Upper lobe of left lung (tissue), 6 donors: Measurements from ENCODE around the gene NPEPPS. TPM values are rescaled to one million over a fixed set of nuclear protein-coding genes. Genes with fewer than 3 reads are reported as not detected.

ENCODE experiments used
- ATAC-seq, 2 donors: fragments of 200-7000 bp; cut with Tn5 transposase; one replicate each; pipeline ENCODE4 v1.9.1; 2022; ENCODE audit warnings: mild to moderate bottlenecking in 2 of 2, moderate library complexity in 2 of 2; ENCODE audit not compliant: low FRiP score in 2 of 2
- DNase-seq, 2 donors: peaks; one replicate each; pipeline ENCODE4 v3.0.0-alpha.2; 2019 to 2020
- H3K27ac ChIP-seq, 4 donors: fragments of 200-600 bp; sonication (generic); one replicate each; pipeline ENCODE4 v1.5.1; 2016 to 2019
- H3K27me3 ChIP-seq, 4 donors: fragments of 200-600 bp; sonication (generic); one replicate each; pipeline ENCODE4 v1.5.1; 2017 to 2019
- H3K36me3 ChIP-seq, 4 donors: fragments of 200-600 bp; sonication (generic); one replicate each; pipeline ENCODE4 v1.5.1; 2016 to 2019
- H3K4me1 ChIP-seq, 4 donors: fragments of 200-600 bp; sonication (generic); one replicate each; pipeline ENCODE4 v1.5.1; 2018 to 2019
- H3K4me3 ChIP-seq, 4 donors: fragments of 200-600 bp; sonication (generic); one replicate each; pipeline ENCODE4 v1.5.1; 2017 to 2019; ENCODE audit warnings: mild to moderate bottlenecking in 2 of 4, moderate library complexity in 1 of 4
- H3K9me3 ChIP-seq, 4 donors: fragments of 200-600 bp; sonication (generic); one replicate each; pipeline ENCODE4 v1.5.1; 2018 to 2019
- CTCF ChIP-seq, 6 experiments: fragments of 450-650 bp in 4 of 6; fragments of 200-600 bp in 2 of 6; sonication (generic) in 2 of 6; IDR thresholded peaks; one replicate each; pipeline ENCODE4 v1.5.1; 2016 to 2019; ENCODE audit warnings: antibody characterized with exemption in 6 of 6
- EP300 ChIP-seq, 4 donors: sonication (generic); formaldehyde crosslinking; IDR thresholded peaks; one replicate each; pipeline ENCODE4 v1.5.1; 2017; ENCODE audit warnings: antibody characterized with exemption in 4 of 4, control low read depth in 2 of 4
- POLR2A ChIP-seq, 4 donors: fragments of 450-650 bp; IDR thresholded peaks; one replicate each; pipeline ENCODE4 v1.5.1; 2016 to 2017; ENCODE audit warnings: antibody characterized with exemption in 4 of 4, mild to moderate bottlenecking in 2 of 4
- POLR2AphosphoS5 ChIP-seq, 2 donors: sonication (generic); formaldehyde crosslinking; IDR thresholded peaks; one replicate each; pipeline ENCODE4 v1.5.1; 2017; ENCODE audit warnings: antibody characterized with exemption in 2 of 2
- WGBS, 2 donors: methylation state at CpG; one replicate each; pipeline ENCODE4 v1.1.5; 2017 to 2018; 5-methylcytosine and 5-hydroxymethylcytosine counted together
- small RNA-seq, 4 donors: library from RNA; depleted of rRNA; stranded (forward); fragments of <200 nt; gene quantifications; one replicate each; pipeline ENCODE3, GENCODE V24; 2016
- total RNA-seq, 6 donors: library from RNA; depleted of rRNA in 4 of 6; stranded (reverse); fragments of >200 nt in 4 of 6; gene quantifications; one replicate each; pipeline versions ENCODE4 v1.1.0 to v1.2.1, GENCODE V29; 2016 to 2021
- donor health status: DM: no; HTN: no; CAD: no; lungs with moderate emphysema.
- donor health status: DM: no; HTN: yes; CAD: no; lungs with severe emphysema.

Gene NPEPPS
- total RNA-seq, 6 donors from 2014 or later, result 82.8 to 359 (median 114) TPM

- H3K27ac ChIP-seq, result peak overlapping the region in 1 of 4 donors; percentile 74
- peak in 1 of 2 donors; percentile 23 for DNase-seq
- WGBS, 2 donors, result 64 to 88% methylated on average over 4 of the region's 4 CpGs
- no peaks in the 10 kb centered on the region for H3K27me3 ChIP-seq
- TF ChIP-seq CTCF (IDR thresholded peaks at IDR 0.05), result no peak
- no peak for TF ChIP-seq POLR2A (IDR thresholded peaks at IDR 0.05)
- TF ChIP-seq EP300 (IDR thresholded peaks at IDR 0.05), result no peak
- no peak for TF ChIP-seq POLR2AphosphoS5 (IDR thresholded peaks at IDR 0.05)
- H3K4me3 ChIP-seq, result no peak overlapping the region
- ATAC-seq, result no peak
- peaks cover 58 to 96% (median 93%) of the 10 kb centered on the region in 4 donors for H3K36me3 ChIP-seq
- H3K4me1 ChIP-seq, result peaks cover 0 to 8% (median 0%) of the 10 kb centered on the region in 4 donors
- no peaks in the 10 kb centered on the region for H3K9me3 ChIP-seq
Observed at GRCh38 chr17:47669081-47669480, 138.2 kb downstream of the NPEPPS start.

- no peak for DNase-seq
- peak in 1 of 2 donors; percentile 51 for ATAC-seq
- Histone ChIP-seq H3K4me3 (no peak overlapping the region), H3K9me3 (no peaks in the 10 kb centered on the region), H3K27ac (peak overlapping the region in 3 of 4 donors; percentile 19 to 74 (median 35)), H3K27me3 (no peaks in the 10 kb centered on the region), H3K4me1 (peaks cover 0 to 3% (median 0%) of the 10 kb centered on the region in 4 donors), H3K36me3 (peaks cover 63 to 98% (median 94%) of the 10 kb centered on the region in 4 donors)
- TF ChIP-seq CTCF (IDR thresholded peaks at IDR 0.05), result no peak
- TF ChIP-seq EP300 (IDR thresholded peaks at IDR 0.05), result no peak
- TF ChIP-seq POLR2AphosphoS5 (IDR thresholded peaks at IDR 0.05), result no peak
- TF ChIP-seq POLR2A (IDR thresholded peaks at IDR 0.05), result no peak
- 25 to 31% methylated on average over 1 of the region's 1 CpG for WGBS, 2 donors
Observed at GRCh38 chr17:47670064-47670463, 139.2 kb downstream of the NPEPPS start.

Small RNA genes lying within 50 kb of the gene (small RNA-seq; reads per million reads assigned to genes)
- 0 reads per million in 4 donors for gene RF00019

Other genes starting within 250 kb of the NPEPPS start
- gene EFCAB13, start 207.2 kb upstream of the NPEPPS start, total RNA-seq, result 10 to 100 TPM in 2 of 6 donors, 1 to 10 TPM in 4; 3.2 to 21.0 (median 8.1) TPM
- gene KPNB1, start 118.8 kb downstream of the NPEPPS start, total RNA-seq, result 100 to 1,000 TPM; 162 to 223 (median 175) TPM
- gene TBKBP1, start 163.1 kb downstream of the NPEPPS start, total RNA-seq, result 10 to 100 TPM in 4 of 6 donors, 1 to 10 TPM in 2; 6.4 to 28.3 (median 12.8) TPM
- gene TBX21, start 202.1 kb downstream of the NPEPPS start, total RNA-seq, result 1 to 10 TPM; 2.0 to 5.2 (median 3.4) TPM